Stimulated activated CD8-positive, alpha-beta memory T cell treated with anti-CD3 and anti-CD28 coated beads, Interleukin-2, amount 100 ng/mL, for 48 hours (primary cell): ENCODE results near the gene TMEM116.
"Not testable (repeated sequence)": the region's sequence is repeated elsewhere in the genome, so short reads cannot be mapped to it uniquely, and the experiment has no call there.

Experiments used
- DNase-seq, 2 donors: peaks; one replicate each; pipeline ENCODE4 v3.0.0-alpha.2; 2020; ENCODE audit warnings: low read depth in 2 of 2

The TMEM116 gene

GRCh38 chr12:111976291-111976690, 36.7 kb downstream of the TMEM116 start:
- DNase-seq, result no peak

GRCh38 chr12:111975161-111975931, 37.6 kb downstream of the TMEM116 start:
- no peak for DNase-seq

DNA sequence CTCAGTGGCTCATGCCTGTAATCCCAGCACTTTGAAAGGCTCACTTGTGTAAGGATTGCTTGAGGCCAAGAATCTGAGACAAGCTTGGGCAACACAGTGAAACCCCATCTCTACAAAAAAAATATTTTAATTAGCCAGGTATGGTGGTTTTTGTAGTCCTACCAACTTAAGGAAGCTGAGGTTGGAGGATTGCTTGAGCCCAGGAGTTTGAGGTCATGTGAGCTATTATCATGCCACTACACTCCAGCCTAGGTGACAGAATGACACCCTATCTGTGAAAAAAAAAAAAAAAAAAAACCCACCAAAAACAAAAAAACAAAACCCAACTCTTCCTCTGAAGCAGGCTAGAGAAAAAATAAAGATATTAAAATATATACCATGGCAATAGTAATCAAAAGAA, 41.2 kb downstream of the TMEM116 start:
- DNase-seq, result no peak

GRCh38 chr12:111964935-111965334, 48.0 kb downstream of the TMEM116 start:
- DNase-seq, result no peak

DNA sequence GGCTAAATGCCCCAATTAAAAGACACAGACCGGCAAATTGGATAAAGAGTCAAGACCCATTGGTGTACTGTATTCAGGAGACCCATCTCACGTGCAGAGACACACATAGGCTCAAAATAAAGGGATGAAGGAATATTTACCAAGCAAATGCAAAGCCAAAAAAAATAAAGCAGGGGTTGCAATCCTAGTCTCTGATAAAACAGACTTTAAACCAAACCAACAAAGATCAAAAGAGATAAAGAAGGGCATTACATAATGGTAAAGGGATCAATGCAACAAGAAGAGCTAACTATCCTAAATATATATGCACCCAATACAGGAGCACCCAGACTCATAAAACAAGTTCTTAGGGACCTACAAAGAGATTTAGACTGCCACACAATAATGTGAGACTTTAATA, 53.4 kb downstream of the TMEM116 start:
- not testable (repeated sequence) for DNase-seq

DNA sequence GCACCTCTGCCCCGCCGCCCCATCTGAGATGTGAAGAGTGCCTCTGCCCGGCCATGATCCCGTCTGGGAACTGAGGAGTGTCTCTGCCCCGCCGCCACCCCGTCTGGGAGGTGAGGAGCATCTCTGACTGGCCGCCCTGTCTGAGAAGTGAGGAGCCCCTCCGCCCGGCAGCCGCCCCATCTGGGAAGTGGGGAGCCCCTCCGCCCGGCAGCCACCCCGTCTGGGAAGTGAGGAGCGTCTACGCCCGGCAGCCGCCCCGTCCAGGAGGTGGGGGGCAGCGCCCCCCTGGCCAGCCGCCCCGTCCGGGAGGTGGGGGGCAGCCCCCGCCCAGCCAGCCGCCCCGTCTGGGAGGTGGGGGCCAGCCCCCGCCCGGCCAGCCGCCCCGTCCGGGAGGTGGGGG, 55.7 kb downstream of the TMEM116 start:
- not testable (repeated sequence) for DNase-seq

DNA sequence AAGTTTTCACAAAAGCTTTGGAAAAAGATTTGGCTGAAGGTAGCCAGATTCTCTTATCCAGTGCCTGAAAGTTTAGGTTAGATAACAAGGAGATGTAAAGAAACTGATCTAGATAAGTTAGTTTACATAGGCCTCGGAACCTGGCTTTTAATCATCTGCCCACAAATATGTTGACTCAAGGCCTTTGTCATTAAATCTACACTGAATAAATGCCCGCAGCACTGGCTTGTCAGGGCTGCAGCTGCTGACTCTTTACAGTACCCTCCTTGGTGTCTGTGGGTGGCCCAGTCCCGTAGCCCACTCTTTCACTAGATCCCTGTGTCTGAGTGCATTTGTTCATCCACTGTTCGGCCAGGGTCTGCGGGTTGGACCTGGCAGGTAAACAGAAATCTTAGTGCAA, 58.0 kb downstream of the TMEM116 start:
- DNase-seq, result no peak

DNA sequence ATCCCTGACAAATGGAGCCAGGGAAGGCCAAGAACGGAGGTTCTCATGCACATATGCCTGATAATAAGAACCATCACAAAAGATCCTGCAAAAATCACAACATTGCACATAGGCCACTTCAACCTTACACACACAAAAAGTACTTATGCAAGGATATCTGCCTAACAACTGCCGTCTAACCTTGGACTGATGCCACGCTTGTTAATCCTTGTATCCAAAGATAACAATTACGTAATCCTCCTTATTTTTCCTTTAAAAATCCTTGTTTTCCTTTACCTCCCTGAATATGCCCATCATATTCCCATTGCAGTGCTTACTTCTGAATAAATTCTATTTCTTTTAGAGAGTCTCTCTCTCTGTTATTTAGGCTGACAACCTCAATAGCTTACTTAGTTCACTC, 59.5 kb downstream of the TMEM116 start:
- no peak for DNase-seq

GRCh38 chr12:111952084-111952787, 60.7 kb downstream of the TMEM116 start:
- not testable (repeated sequence) for DNase-seq

DNA sequence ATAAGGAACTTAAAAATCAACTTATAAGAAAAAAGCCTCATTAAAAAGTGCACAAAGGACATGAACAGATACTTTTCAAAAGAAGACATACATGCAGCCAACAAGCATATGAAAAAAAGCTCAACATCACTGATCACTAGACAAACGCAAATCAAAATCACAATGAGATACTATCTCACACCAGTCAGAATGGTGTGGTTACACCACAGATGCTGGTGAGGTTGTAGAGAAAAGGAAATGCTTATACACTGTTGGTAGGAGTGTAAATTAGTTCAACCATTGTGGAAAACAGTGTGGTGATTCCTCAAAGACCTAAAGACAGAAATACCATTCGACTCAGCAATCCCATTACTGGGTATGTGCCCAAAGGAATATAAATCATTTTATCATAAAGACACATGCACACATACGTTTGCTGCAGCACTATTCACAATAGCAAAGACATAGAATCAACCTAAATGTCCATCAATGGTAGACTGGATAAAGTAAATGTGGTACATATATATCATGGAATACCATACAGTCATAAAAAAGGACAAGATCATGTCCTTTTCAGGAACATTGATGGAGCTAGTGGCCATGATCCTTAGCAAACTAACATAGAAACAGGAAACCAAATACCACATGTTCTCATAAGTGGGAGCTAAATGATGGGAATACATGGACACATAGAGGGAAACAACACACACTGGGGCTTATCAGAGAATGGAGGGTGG, 61.8 kb downstream of the TMEM116 start:
- not testable (repeated sequence) for DNase-seq

DNA sequence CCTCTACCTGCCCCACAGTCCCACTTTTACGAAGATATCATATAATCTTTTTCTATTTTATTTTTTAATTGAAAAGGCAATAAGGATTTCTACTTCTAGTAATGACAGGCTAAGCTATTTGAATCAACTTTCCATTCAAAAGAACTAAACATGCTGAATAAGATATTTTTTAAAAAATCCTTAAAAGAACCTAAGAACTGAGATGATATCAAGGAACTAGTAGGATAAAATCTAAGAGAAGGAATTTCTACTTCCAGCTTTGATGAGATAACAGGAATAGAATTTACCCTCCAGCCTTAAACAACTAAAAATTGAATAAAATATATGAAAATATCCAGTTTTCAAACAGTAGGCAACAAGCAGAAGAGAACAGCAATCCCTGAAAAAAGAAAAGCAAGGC, 69.0 kb downstream of the TMEM116 start:
- no peak for DNase-seq

DNA sequence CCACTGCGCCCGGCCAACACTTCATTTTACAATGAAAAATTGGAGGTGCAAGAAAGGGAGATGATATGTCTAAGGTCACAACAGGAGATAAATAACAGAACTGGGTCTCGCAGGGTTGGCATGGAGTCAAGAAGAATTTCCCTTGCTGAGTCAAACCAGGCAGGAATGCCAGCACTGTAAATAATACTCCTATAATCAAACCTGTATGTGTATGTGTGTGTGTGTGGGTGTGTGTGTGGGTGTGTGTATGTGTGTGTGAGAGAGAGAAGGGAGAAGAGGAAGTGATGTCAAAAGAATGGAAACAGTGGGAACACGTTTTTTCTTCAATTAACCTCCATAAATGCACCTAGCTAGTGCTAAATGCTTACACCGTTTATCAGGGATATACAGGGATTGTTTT, 70.4 kb downstream of the TMEM116 start:
- DNase-seq, result no peak

GRCh38 chr12:111937429-111937828, 75.5 kb downstream of the TMEM116 start:
- DNase-seq, result no peak

- DNase-seq, result no peak
Measured at GRCh38 chr12:111936869-111937268, 76.1 kb downstream of the TMEM116 start.

DNA sequence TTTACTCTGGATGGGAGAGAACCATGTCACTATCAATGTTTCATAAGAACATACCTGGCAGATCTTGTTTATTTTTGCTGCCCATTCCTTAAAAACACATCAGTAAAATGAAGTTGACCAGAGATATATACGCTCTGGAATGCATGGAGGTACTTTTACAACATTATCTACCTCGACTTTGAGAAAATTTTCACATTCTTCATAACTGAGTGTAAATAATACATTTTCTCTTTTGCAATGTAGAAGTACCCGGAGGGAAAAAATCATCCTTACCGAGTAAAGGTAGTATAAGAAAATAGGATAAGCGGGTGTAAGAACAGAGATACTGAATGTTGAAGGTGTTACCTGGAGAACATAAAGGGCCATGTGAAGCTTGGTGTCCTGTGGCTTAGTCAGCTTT, 80.7 kb downstream of the TMEM116 start:
- DNase-seq, result no peak

GRCh38 chr12:111927346-111927745, 85.6 kb downstream of the TMEM116 start:
- no peak for DNase-seq

DNA sequence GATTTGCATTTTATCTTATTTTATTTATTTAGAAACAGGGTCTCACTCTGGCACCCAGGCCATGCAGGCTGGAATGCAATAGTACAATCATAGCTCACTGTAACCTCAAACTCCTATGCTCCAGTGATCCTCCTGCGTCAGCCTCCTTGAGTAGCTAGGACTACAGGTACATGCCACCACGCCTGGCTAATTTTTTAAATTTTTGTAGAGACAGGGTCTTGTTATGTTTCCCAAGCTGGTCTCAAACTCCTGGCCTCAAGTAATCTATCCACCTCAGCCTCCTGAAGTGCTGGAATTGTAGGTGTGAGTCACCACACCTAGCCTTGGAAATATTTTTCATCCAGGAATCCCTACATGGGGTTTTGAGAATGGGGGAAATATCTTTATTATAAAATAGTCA, 86.3 kb downstream of the TMEM116 start:
- no peak for DNase-seq

- DNase-seq, result no peak
Measured at GRCh38 chr12:111925171-111925570, 87.8 kb downstream of the TMEM116 start.

DNA sequence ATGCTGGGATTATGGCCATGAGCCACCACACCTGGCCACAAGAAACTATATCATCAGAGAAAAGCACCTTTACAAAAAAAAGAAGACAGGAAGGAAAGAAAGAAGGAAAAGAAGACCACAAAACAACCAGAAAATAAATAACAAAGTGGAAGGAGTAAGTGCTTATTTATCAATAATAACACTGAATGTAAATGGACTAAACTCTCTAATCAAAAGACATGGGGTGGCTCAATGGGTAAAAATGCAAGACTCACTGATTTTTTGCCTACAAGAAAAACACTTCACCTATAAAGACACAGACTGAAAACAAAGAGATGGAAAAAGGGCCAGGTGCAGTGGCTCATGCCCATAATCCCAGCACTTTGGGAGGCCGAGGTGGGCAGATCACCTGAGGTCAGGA, 105.2 kb downstream of the TMEM116 start:
- no peak for DNase-seq

GRCh38 chr12:111905502-111905901, 107.5 kb downstream of the TMEM116 start:
- DNase-seq, result no peak

DNA sequence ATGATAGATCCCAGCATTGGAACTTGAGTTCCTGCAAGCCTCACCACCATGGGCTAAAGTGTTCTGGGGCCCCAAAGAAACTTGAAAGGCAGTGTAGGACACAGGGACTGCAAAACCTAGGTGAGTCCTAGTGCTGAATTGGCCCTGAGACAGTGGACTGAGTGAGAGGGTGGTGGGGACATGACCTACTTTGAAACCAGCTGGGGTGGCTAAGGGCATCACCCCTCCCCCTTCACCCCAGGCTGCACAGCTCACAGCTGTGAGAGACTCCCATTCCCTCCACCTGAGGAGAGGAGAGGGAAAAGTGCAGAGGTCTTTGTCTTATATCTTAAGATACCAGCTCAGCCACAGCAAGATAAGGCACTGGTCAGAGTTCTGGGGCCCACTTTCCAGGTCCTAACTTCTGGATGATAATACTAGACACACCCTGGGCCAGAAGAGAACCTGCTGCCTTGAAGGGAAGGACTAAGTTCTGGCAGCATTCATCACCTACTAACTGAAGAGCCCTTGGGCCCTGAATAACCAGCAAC, 108.5 kb downstream of the TMEM116 start:
- DNase-seq, result no peak

- DNase-seq, result no peak
Measured at GRCh38 chr12:111901182-111901581, 111.8 kb downstream of the TMEM116 start.
